ENCODE results near the gene SERTAD2.

SERTAD2 gene, protein sequence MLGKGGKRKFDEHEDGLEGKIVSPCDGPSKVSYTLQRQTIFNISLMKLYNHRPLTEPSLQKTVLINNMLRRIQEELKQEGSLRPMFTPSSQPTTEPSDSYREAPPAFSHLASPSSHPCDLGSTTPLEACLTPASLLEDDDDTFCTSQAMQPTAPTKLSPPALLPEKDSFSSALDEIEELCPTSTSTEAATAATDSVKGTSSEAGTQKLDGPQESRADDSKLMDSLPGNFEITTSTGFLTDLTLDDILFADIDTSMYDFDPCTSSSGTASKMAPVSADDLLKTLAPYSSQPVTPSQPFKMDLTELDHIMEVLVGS

DNA sequence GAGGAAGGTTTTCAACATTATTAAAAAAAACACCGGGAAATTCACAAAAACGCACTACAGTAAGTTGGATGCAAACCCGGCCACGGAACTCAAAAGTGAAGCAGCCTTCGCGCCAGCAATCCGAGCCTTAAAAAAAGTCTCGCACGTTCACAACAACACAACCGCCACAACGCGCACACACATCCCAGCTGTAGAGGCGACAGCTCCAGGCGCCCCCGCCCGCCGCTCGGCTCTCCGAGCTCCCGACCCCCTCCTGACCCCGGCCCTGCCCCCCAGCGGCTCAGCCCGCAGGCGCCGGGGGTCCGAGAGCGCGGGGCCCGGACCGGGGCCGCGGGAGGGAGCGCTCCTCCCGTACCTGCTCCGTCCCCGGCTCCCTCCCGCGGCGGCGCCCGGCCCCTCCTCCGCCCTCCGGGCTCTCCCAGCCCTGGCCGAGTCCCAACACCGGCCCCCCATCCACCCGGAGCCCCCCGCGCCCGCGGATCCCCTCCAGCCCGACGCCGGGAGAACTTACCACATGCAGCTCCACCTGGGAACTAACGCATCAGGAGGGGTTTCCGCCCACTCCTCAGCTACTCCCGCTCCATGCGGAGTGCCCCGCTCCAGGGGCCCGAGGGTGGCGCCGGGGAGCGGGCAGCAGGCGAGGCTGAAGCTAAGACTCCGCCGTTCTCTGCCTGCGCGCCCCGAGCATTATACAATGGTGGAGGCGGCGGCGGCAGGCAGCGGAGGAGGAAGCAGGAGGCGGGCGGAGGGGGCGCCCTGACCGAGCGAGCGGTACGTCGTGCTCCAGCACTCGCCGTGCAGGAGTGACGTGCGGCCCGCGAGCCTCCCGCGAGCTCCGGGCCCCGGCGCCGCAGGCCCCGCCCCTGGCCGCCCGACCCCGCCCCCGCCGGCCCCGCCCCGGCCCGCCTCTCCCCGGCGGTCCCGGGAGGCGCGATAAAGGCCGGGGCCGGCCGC is at the start of gene SERTAD2:
SERTAD2 (minus strand) TSS at position 805 of the 954 bp plus-strand sequence. CDS start 17,042 bp downstream, outside the sequence.
- peak; percentile 83 to 87 for DNase-seq

- no peak for DNase-seq
Observed at GRCh38 chr2:64700133-64700809, 46.6 kb upstream of the SERTAD2 start.

DNA sequence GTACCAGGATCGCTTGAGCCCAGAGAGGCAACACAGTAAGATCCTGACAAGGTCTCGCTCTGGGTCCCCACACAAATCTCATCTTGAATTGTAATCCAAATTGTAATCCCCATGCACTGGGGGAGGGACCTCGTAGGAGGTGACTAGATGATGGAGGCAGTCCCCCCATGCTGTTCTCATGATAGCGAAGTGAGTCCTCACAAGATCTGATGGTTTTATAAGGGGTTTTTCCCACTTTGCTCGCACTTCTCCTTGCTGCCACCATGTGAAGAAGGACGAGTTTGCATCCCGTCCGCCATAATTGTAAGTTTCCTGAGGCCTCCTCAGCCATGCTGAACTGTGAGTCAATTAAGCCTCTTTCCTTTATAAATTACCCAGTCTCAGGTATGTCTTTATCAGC is 46.0 kb upstream of the SERTAD2 start:
- DNase-seq, result peak; percentile 44 to 51

DNA sequence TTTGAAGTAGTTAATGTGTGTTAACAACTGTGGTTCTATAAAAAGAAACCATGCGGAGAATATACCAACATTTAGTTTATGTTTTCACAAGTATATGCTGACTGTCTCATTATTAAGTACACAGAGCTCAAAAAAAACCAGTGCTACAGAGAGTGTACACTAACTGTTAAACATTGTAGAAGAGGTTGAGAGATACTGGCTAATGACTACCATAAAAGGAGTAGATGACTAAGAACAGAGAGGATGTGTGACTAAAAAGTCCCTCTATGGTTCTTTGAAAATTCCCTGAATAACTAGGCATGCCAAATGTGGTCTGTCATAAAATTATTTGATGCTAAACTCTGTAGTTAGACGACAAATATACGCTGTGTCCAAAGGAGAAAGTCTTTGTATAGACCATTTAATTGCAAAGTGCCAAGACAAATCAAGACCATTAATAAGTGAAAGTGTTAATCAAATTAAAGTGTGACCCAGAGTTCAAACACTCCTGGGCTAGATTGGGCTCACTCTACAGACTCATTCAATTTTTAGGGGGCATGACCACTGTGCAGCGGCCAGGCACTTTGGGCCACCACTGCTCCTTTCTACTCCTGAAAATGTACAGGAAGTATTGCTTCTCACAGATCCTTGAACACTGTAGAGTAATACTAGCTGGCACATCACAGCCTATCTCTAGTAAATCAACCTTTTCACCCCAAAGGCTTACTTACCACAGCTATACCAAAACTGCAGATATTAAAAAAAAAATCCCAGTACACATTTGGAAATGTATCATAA is 45.1 kb upstream of the SERTAD2 start:
- peak in 1 of 2 experiments; percentile 25 for DNase-seq

DNA sequence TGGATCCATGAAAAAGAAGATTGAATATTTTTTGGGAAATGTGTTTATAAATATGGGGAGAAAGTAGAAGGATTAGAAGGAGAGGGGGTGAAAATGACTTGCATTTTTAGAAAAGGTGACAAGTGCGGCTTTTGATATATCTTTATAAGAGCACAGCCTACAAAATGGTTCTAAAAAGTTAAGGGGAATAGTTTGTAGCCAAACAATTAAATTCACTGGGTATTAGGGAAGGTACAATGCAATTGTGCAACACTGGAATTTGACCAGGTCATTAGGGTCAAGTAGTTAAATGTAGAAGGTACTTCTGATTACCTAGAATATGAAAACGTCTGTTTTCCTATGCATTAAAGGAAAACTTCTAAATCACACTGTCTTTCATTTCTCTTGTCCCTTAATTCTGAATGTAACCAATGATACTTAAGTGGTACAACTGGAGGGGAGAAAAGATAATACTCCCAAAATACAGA is 44.5 kb upstream of the SERTAD2 start:
- no peak for DNase-seq

GRCh38 chr2:64697297-64698176 is 43.8 kb upstream of the SERTAD2 start:
- DNase-seq, result no peak

DNA sequence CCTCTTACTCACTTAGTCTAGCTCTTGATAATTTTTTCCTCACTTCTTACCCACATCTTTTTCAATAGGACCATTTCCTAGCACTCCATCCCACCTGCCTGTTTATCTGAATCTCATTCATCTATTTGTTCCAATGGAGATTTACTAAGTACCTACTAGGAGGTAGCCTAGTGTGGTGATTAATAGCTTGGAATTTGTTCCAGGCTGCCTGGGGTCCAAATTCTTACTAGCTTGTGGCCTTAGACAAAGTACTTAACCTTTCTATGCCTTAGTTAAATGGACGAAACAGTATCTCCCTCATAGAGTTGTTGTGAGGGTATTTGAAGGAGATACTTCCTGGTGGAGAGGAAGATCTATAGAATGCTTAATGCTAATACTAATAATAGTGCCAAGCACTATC is 42.9 kb upstream of the SERTAD2 start:
- no peak for DNase-seq

GRCh38 chr2:64695721-64696261 is 42.1 kb upstream of the SERTAD2 start:
- DNase-seq, result no peak

DNA sequence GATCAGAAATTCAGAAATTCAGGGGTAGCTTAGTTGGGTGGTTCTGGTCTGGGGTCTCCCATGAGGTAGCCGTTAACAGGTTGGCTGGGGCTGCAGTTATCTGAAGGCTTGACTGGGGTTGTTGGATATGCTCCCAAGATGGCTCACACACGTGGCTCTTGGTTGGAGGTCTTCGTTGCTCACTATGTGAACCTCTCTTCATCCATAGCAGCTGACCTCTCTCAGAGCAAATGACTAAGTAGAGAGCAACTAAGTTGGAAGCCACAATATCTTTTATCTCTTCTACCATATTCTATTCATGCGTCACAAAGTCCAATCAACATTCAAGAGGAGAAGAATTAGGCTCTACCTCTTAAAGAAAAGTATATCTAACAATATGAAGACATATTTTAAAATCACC is 38.7 kb upstream of the SERTAD2 start:
- DNase-seq, result no peak

DNA sequence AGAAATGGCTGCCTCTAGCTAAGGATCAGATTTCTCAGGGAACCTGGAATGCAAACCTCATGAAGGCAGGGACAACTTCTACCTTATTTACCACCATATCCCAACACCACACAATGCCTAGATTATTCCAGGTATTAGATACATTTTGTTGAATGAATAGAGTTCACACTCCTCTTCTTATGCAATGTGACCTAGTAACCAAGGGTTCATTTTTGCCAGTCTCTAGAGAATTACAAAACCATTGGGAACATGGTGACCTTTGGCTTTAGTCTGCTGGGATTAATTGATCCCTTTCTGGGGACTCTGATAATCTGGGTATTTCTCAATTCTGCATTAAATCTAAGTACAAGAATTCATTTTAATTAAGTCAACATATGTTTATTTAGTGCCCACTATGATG is 35.2 kb upstream of the SERTAD2 start:
- no peak for DNase-seq

- DNase-seq, result no peak
Observed at GRCh38 chr2:64686283-64686956, 32.7 kb upstream of the SERTAD2 start.

GRCh38 chr2:64685430-64685829 is 31.7 kb upstream of the SERTAD2 start:
- DNase-seq, result no peak

GRCh38 chr2:64683771-64684510 is 30.2 kb upstream of the SERTAD2 start:
- no peak for DNase-seq

DNA sequence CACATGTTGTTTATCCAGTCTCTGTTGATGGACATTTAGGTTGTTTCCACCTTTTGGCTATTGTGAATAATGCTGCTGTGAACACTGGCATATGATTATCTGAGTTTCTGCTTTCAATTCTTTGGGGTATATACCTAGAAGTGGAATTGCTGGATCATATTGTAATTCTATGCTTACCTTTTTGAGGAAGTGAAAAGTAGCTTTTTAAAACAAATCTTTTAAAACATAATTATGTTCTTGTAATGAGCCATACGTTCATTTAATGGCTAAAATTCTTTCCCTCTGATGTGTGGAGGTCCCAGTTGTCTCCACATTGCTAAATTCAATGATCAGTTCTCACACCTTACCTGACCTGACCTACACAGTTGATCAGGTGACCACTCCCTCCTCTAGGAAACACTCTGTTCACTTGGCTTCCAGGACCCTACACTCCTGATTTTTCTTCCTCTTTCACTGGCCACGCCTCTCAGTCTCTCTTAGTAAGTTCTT is 27.8 kb upstream of the SERTAD2 start:
- DNase-seq, result no peak

- no peak for DNase-seq
Observed at GRCh38 chr2:64679673-64680425, 26.1 kb upstream of the SERTAD2 start.

DNA sequence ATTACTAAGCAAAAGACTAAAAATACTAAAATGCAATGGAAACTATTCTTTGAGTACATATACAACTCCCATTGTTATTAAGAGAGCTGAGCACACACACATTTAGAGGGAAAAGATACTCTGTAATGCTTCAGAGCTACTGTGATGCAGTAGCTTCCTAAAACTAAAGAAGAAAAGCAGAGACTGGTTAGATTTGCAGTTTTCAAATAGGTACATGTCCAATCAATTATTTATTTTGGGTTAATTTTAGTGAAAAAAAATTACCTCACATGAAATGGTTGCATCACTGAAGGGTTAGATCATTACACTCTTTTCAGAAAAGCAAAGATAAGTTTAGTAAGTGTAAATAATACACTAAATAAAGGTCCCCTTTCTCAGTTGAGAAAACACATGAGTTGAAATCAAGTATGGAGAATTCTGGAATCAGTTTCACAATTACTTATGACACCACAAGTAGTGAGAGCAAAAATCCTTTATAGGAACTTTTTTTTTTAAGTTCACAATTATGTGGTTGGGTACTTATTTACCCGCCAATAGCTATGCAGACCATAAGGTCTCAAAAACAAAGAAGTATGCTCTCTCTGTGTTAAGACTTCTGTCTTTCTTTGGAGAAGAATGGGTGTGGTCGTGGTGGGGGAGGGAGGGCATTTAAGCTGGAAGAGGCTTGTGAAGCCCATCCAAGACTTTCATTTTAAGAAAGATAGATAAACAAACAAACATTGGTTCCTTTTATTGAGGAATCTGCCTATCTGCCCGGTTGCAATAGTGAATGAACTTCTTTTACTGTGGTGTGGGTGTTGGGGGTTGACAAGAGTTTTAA is 25.3 kb upstream of the SERTAD2 start:
- DNase-seq, result no peak

GRCh38 chr2:64677530-64677929 is 23.8 kb upstream of the SERTAD2 start:
- DNase-seq, result no peak

DNA sequence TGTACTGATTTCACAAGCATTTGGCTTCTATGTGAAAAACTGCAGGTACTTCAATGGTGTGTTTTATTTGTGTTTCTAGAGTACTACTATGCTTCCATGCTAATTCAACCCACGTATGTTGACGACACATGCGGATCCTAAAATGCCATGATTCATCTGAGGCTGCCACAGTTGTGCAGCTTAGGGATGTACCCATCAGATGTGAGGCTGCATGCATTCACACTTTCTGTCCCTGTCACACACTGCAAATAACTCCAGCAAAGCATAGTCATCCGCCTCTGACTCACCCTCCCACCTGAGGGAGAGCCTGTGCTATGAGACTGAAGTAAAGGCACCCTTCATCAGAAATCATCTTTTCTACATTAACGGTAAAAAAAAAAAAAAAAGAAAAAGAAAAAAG is 22.1 kb upstream of the SERTAD2 start:
- peak; percentile 81 to 84 for DNase-seq
